ENCODE data around the gene RUBCN.
"Not testable (repeated sequence)": the region's sequence is repeated elsewhere in the genome, so short reads cannot be mapped to it uniquely, and the experiment has no call there.

RUBCN gene

DNA sequence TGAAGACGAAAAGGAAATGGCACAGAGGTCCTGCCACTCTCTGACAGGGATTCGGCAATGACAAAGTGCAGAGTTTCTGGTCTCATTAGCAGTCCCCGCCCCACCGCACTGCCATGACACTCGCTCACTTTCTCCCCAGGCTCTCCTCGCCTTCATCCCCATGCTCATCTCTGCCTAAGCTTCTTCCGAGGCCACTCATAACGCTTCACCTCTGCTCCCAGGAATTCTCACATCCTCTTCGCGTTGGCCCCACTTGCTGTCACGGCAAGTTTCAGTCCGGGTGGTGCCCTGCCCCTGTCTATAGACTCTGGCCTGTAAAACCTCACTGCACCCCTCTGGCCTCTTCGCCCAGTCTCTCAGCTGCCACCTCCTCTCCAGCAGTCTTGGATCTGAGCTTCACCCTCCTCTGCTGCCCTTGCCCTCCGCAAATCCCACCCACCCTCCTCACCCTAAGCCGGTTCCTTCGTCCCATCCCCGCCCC is 654 bp downstream of the RUBCN start:
- no peak for DNase-seq

DNA sequence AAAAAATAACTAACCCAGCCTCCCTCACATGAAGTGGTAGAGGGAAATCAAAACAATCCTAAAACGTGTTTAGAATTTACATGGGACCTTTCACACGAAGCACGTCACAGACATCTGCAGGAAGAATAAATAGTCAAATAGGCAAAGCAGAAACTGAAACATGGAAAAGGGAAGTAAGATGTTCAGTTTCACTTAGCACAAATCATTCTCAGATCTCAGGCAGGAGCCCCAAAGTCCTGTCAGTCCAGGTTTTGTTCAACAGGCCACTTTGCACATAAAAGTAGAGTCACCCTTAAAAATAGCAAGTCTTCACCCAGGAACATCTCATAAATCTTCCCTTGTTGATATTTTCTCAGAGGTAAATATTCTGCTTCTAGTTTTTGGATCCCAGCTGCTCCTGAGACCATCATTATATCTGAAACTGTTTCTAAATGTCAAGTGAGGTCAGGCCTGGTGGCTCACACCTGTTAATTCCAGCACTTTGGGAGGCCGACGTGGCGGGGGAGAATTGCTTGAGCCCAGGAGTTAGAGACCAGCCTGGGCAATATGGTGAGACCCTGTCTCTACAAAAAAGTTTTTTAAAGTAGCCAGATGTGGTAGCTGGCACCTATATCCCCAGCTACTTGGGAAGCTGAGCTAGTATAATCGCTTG is 1.9 kb downstream of the RUBCN start:
- DNase-seq: no peak

DNA sequence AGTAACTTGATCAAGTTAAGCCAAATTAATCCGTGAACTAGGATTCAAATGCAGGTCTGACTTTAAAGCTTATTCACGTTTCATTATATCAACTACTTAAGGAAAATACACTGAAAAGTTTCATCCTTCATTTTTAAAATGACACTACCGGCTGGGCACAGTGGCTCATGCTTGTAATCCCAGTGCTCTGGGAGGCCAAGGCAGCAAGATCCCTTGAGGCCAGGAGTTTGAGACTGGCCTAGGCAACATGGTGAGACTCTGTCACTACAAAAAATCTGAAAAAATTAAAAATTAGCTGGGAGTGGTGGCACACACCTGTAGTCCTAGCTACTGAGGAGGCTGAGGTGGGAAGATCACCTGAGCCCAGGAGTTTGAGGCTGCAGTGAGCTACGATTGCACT is 3.7 kb downstream of the RUBCN start:
- DNase-seq: no peak

DNA sequence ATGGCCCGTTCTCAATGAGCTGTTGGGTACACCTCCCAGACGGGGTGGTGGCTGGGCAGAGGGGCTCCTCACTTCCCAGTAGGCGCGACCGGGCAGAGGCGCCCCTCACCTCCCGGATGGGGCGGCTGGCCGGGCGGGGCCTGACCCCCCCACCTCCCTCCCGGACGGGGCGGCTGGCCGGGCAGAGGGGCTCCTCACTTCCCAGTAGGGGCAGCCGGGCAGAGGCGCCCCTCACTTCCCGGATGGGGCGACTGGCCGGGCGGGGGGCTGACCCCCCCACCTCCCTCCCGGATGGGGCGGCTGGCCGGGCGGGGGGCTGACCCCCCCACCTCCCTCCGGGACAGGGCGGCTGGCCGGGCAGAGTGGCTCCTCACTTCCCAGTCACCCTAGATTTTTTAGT is 5.2 kb downstream of the RUBCN start:
- not testable (repeated sequence) for DNase-seq

DNA sequence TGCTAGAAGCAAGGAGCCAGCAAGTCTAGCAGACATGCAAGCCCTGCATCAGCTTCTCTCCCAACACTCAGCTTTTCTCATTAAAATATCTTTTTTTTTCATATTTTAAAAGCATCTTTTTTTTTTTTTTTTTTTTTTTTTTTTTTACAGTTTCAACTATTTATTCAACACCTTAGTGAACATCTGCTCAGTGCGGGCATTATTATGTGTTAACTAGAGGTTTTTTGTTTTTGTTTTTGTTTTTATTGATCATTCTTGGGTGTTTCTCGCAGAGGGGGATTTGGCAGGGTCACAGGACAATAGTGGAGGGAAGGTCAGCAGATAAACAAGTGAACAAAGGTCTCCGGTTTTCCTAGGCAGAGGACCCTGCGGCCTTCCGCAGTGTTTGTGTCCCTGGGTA is 5.9 kb downstream of the RUBCN start:
- DNase-seq: not testable (repeated sequence)

DNA sequence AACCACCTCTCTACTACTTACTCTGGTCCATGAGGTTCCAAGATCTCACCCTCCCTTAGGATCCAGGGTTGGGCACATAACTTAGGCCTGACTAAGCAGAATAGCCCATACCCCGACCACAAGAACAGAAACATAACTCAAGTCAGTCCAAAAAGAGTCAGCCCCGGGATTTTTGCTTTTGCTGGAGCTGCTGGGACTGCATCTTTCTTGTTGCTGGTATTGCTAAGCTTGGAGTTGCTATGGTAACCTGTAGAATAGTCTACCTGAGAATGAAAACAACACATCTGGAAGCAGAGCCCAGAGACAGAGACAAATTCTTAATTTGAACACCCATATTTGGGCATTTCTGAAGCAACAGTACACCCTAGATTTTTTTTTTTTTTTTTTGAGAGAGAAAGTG is 6.5 kb downstream of the RUBCN start:
- no peak for DNase-seq

DNA sequence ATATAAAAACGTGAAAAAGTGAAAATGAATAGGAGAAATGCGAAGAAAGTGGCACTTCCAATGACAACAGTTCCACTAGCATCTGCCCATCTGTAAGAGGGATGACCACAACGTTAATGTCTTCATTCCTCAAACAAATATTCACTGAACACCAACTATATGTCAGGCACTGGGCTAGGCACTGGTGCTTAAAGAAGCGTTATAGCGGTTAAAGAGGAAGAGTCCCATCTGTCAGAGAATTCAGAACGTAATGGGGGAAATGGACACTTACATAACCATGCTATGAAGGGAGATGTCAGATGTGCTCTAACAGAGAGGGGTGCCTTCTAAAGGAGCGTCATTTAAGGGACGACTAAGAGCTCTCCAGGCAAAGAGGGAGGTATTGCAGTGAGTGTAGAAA is 8.2 kb downstream of the RUBCN start:
- DNase-seq: no peak

DNA sequence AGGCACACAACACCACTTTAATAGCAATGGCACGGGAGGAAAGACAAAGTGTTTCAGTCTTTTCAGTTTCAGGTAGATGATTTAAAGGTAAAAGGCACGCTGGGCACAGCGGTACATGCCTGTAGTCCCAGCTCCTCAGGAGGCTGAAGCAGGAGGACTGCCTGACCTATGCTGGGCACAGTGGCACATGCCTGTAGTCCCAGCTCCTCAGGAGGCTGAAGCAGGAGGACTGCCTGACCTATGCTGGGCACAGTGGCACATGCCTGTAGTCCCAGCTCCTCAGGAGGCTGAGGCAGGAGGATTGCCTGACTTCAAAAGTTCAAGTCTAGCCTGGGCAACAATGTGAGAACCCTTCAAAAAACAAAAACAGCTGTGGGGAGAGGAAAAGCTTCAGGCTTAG is 8.8 kb downstream of the RUBCN start:
- not testable (repeated sequence) for DNase-seq

DNA sequence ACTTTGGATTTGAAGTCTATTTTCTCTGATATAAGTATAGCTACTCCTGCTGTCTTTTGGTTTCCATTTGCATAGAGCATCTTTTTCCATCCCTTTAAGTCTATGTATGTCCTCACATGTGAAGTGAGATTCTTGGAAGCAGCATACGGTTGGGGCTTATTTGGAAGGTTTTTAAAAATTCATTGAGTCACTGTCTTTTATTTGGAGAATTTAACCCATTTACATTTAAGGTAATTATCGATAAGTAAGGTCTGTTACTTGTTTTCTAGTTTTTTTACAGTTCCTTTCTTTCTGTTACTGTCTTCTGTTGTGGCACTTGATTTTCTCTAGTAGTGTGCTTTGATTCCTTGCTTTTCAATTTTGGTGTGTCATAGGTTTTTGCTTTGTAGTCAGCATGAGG is 14.0 kb downstream of the RUBCN start:
- DNase-seq: no peak

DNA sequence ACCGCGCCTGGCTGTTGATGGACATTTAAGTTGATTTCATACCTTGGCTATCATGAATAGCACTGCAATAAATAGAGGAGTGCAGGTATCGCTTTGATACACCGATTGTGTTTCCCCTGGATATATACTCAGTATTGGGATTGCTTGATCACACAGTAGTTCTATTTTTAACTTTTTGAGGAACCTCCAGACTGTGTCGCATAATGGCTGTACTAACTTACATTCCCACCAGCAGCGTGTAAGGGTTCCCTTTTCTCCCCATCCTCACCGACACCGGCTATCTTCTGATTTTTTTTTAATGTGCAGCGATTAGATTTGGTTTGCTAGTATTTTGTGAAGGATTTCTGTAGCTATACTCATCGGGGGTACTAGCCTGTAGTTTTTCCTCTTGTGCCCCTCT is 16.0 kb downstream of the RUBCN start:
- DNase-seq: no peak

DNA sequence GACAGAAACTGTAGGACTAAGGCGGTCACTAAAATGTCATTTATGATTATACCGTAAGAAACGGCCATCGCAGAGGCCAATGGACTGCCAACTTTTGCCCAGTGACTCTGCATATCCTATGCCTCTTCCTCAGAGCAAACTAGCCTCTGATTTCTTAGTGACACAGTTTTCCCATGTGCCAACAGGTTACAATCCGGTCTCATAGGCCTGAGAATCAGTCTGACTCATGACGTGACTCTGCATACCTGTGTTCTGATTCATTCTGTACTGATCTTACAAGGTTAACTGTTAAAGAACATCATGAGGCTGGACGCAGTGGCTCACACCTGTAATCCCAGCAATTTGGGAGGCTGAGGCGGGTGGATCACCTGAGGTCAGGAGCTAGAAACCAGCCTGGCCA is 17.8 kb downstream of the RUBCN start:
- DNase-seq: no peak

DNA sequence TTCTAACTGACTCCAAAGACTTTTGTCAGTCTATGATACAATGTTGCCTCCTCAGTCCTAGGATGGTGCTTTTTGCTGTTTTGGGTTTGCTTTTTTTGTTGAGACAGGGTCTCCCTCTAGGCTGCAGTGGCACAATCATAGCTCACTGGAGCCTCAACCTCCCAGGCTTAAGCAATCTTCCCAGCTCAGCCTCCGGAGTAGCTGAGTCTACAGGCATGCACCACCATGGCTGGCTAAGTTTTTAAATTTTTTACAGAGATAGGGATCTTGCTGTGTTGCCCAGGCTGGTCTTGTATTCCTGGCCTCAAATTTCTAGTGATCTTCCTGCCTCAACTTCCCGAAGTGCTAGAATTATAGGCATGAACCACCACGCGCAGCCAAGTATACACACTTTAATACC is 22.5 kb downstream of the RUBCN start:
- DNase-seq: no peak

DNA sequence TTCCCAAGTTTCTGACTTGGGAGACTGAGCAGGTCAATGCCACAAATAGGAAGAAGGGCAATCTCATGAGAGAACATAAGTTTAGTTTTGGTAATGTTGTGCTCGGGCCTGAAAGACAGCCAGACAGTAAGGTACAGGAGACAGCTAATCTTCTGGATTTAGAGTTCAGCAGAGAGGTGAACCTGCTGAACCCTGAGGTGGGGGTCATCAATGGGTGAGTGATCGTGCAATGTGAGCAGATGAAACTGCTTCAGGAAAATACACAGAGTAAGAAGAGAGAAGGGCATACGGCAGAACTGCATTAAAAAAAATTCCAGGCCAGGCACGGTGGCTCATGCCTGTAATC is 23.3 kb downstream of the RUBCN start:
- no peak for DNase-seq

DNA sequence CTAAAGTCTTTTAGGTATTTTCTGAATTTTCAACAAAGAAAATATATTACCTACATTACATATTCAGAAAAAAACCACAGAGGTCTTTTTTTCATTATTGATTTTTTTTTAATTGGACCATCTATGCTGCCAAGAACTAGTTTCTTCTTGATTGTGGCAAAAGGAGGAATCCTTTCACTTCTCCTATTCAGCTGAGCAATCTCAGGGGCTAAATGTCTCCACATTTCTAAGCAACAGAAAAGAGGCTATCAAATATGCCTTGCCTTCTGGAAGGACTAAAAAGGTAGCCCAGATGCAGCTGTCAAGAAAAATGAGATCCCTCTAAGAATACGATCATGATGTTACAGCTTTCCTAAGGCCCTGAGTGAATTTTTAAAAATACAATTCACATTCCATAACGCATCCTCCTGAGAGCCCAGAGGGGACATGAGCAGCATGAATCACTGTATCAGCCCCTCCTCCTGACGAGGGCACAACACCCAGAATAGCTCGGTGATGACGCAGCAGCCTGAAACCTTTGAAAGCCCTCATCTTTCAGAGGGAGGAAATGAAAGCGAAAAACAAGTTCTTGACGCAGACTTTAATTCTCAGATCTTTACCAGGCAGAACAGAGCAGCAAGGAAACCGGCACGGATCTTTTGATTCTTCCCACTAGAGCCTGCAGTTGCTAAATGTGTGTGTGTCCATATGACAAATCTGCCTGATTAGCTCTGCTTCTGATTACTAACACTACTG is 24.6 kb downstream of the RUBCN start:
- DNase-seq: peak; percentile 42

DNA sequence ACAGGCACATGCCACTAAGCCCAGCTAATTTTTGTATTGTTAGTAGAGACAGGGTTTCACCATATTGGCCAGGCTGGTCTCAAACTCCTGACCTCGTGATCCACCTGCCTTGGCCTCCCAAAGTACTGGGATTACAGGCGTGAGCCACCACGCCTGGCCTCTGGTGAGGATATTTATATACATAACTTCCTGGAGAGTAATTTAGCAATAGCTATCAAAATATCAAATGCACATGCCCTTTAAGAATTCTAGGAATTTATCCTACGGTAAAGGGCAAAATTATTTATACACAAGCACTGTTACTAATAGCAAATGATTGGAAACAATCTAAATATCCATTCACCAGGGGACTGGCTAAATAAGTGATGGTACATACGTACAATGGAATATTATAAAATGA is 25.7 kb downstream of the RUBCN start:
- DNase-seq: not testable (repeated sequence)

DNA sequence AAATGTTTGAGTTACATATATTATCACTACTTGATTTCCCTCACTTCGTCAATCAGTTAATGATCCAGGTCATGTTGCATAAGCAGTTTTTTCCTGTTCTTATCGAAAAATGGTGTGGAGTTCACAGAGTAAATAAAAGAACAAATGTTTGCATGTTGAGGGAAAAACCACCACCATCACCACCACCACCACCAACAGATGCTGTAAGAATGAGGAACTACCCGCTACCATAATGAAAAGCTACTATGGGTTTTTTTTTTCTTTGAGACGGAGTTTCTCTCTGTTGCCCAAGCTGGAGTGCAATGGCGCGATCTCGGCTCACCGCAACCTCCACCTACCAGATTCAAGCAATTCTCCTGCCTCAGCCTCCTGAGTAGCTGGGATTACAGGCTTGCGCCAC is 27.6 kb downstream of the RUBCN start:
- DNase-seq: no peak

DNA sequence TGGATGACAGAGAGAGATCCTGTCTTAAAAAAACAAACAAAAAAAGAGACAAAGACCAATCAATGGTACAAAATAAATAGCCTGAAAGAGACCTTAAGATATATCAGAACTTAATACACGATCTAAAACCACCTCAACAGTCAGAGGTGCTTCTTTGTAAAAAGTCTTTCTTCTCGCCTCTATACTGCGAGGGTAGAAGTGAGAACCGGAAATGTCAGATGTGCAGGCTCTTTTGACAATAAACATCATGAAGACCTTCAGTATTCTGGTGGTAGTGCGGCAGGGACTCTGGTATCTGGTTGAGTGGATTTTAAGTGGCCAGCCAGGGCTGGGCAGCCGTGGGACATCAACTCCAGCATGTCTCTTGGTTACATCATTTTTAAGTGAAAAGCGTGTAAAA is 30.0 kb downstream of the RUBCN start:
- DNase-seq: no peak

DNA sequence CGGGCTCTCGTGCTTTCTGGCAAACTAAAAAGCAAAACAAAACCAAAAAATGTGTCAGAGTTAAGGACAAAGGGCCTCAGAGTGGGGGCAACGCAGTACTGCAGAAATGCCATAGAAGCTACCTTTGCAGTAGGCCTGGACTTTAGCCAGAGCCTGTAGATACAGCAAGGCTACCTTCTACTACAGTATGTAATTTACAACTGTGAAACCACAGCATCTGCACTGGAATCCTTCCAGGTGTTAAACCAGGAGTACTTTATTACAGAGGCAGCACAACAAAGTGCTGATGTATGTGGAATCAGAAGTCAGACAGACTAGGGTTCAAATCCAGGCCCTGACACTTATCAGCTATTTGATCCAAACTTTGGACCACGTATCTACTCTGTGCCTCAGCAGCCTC is 34.9 kb downstream of the RUBCN start:
- no peak for DNase-seq

DNA sequence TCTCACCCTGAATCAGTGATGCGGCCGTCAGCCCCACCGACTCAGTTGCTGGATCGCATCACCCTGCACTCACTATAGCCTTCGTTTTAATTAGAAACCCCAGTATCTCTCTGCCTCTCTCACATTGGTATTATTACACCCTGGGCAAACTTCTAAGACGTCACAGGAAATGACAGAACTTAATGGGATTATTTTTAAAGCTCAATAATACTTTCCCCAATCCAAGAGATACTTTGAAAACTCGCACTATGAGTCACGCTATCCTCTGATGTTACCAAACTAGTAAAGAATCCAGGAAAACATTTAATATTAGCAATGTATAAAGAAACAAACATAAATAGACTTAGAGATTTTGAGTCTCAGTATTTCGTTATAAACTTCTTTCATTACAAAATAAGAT is 36.6 kb downstream of the RUBCN start:
- no peak for DNase-seq

DNA sequence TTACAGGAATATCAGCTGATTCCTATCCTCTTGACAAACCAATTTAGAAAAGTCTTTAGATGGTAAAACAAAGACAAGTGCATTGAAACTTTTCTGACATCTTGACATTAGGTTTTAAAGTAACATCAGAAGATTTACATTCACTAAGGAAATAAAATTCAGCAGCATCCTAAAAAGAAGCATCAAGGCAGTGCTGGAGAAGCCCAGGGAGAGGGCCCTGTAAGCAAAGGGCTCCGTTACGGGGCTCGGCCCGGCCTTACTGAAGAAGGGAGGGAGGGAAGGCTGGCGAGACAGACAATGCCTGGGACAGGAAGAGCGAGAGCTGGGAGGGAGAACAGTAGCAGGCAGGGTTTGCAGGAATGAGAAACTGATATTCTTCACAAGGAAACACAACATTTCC is 39.3 kb downstream of the RUBCN start:
- no peak for DNase-seq

DNA sequence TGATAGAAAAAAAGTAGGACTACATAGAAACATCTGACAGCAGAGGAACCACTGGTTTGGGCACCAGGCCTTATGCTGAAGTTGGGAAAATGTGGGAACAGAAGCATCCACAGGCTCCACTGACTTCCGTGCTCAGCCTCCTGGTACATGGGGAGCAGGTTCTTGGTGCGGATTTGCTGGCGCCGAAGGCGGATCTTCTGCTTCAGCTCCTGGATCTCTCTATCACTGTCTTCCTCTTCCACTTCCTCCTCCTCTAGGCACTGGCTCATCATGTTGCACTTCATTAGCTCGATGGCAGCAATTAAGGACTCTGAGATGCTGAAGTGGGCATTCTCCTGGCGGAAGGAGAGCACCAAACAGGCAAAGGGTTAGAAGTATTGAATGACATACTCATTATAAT is 42.5 kb downstream of the RUBCN start:
- no peak for DNase-seq

DNA sequence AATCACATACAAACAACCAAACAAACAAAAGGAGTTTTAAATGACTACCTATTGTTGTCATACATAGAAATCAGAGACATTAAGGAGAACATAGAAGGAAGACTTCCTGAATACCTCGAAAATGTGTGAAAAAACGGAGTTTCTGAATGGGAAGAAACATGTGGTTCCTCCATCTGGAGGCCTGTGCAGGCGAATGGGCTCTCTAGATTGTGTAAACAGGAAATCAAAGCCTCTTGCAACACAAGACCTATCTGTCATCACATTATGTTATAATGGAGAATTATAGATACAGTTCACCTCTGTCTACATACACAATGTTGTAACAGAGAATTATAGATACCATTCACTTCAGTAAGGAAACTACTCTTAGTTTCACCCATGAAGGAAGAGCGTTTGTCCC is 44.1 kb downstream of the RUBCN start:
- no peak for DNase-seq

DNA sequence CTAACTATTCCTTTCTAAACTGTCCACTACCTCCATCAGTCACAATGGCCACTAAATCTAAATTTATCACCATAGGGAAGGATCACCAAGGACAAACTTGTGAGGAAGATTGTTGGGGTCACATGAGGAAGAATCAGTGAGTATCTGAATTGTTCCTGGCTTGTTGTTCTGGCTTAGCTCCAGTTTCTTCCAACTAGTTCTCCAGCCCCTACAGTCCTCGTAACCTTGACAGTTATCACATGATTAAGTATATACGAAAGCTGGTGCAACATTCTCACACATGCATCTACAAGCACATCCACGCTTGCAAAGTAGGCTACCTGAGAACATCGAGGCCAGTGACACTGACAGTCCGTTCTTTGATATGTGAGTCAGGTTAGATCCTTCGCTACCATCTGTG is 46.0 kb downstream of the RUBCN start:
- no peak for DNase-seq

DNA sequence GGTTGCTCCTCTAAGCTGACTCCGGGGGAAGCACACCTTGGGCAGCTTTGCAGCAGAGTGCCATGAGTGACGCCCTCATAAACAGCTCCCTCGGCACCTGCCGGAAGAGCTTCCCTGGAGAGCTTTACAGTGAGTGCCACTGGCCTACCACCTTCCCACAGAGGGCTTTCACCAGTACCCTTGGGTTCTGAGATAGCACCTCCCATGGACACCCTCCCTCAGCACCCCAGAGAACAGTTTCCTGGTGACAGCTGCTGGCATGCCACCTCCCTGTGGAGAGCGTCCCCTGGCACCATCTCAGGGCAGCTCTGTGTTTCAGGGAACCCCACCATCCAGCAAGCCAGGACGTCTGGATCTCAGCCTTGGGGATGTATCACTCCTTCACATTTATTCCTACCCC is 49.1 kb downstream of the RUBCN start:
- no peak for DNase-seq

DNA sequence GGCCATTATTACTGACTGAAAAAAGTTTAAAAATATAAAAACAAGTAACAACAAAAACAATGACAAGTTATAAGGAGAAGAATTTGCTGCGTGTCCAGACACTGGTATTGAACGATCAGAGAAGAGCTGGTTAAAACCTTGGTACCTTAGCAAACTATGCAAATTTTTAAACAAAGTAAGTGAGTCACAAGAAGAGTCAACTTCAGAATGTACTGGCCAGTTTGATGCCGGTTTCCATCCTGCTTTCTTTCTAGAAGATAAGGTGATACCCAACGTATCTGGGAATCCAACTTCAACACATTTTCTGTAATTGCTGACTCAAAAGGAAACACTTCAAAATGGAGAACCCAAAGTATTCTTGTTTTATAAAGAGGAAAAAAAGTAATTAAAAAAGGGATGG is 49.8 kb downstream of the RUBCN start:
- DNase-seq: no peak

Measured in right kidney (tissue), 1 donor.